MM.1S (cell line): ENCODE data around the gene HPCAL1.

Source experiments
- CTCF ChIP-seq: fragments of 300-600 bp; sonication (generic); IDR thresholded peaks from 2 replicates; pipeline ENCODE4 v1.5.1; 2016; ENCODE audit warnings: antibody characterized with exemption, low read length, mixed read lengths
- EZH2 ChIP-seq: fragments of 300-600 bp; sonication (generic); optimal IDR thresholded peaks from 2 replicates; pipeline ENCODE3; 2017; ENCODE audit warnings: low read depth, mild to moderate bottlenecking, antibody characterized with exemption, low read length, mixed read lengths
- EZH2phosphoT487 ChIP-seq: fragments of 300-600 bp; sonication (generic); IDR thresholded peaks from 2 replicates; pipeline ENCODE4 v1.6.1; 2018; ENCODE audit warnings: antibody characterized with exemption, low read length

- TF ChIP-seq CTCF (no peak), EZH2phosphoT487 (no peak), EZH2 (no peak)
Measured at GRCh38 chr2:10410001-10410822, 107.5 kb downstream of the HPCAL1 start.
